SK-N-SH treated with all-trans-retinoic acid at 6 μM for 48 hours (cell line): Measurements from ENCODE around the gene TMEM236.

Experiments
- ARNTL ChIP-seq: fragments of 450-650 bp; formaldehyde crosslinking; IDR thresholded peaks from 2 replicates; pipeline ENCODE4 v1.5.0; 2020; ENCODE audit warnings: low read depth, mild to moderate bottlenecking, moderate library complexity, borderline replicate concordance
- CSDC2 ChIP-seq: fragments of 250-450 bp; sonication (Bioruptor Pico); IDR thresholded peaks from 2 replicates; pipeline ENCODE4 v1.5.0; 2020; ENCODE audit warnings: mild to moderate bottlenecking, moderate library complexity
- ESRRG ChIP-seq: fragments of 250-450 bp; sonication (Bioruptor Pico); IDR thresholded peaks from 2 replicates; pipeline ENCODE4 v1.6.1; 2021; ENCODE audit warnings: mild to moderate bottlenecking
- OSR1 ChIP-seq: fragments of 250-450 bp; sonication (Bioruptor Pico); IDR thresholded peaks from 2 replicates; pipeline ENCODE4 v1.8.0; 2022; ENCODE audit warnings: moderate library complexity, mild to moderate bottlenecking, inconsistent platforms
- PATZ1 ChIP-seq: fragments of 250-450 bp; sonication (Bioruptor Pico); IDR thresholded peaks from 2 replicates; pipeline ENCODE4 v1.8.0; 2020; ENCODE audit warnings: mild to moderate bottlenecking, moderate library complexity, borderline replicate concordance
- PPARA ChIP-seq: fragments of 250-450 bp; sonication (Bioruptor Pico); IDR thresholded peaks from 2 replicates; pipeline ENCODE4 v1.5.0; 2020; ENCODE audit warnings: mild to moderate bottlenecking, borderline replicate concordance
- RARB ChIP-seq: fragments of 250-450 bp; sonication (Bioruptor Pico); IDR thresholded peaks from 2 replicates; pipeline ENCODE4 v1.8.0; 2021; ENCODE audit warnings: mild to moderate bottlenecking, moderate library complexity
- TOX ChIP-seq: fragments of 250-450 bp; sonication (Bioruptor Pico); IDR thresholded peaks from 2 replicates; pipeline ENCODE4 v1.8.0; 2021; ENCODE audit warnings: mild to moderate bottlenecking, moderate library complexity, borderline replicate concordance
- ZFP3 ChIP-seq: fragments of 250-450 bp; sonication (Bioruptor Pico); IDR thresholded peaks from 2 replicates; pipeline ENCODE4 v1.5.0; 2020; ENCODE audit warnings: mild to moderate bottlenecking, moderate library complexity
- TF ChIP-seq, protein P1 (sequence below): fragments of 250-450 bp; sonication (Bioruptor Pico); IDR thresholded peaks from 2 replicates; pipeline ENCODE4 v1.8.0; 2021; ENCODE audit warnings: low read depth, mild to moderate bottlenecking, moderate library complexity, borderline replicate concordance

DNA sequence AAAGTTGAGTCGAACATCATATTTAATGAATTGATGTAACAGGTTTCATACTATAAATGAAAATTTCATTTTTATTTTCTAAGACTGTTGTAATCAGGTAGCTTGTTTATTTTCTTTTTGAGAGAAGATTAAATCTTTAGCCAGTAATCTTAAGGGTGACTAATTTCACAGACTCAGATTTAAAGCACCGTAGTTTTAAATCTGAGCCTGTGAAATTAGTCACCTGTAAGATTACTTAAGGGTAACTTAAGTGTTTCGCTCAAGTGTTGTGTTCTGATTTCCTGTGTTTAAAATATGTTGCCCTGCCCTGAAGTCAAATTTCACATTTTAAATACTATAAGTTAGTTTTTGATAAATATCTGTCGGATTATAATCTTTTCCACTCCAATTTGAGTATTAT lies 35.8 kb upstream of the TMEM236 start:
- TF ChIP-seq ESRRG (CRISPR knock-in tag) (no peak), ARNTL (CRISPR knock-in tag) (no peak), PATZ1 (CRISPR knock-in tag) (no peak), TOX (CRISPR knock-in tag) (no peak), ZFP3 (CRISPR knock-in tag) (no peak), PPARA (CRISPR knock-in tag) (no peak), OSR1 (no peak), CSDC2 (CRISPR knock-in tag) (no peak), RARB (no peak)
- TF ChIP-seq, protein P1, sequence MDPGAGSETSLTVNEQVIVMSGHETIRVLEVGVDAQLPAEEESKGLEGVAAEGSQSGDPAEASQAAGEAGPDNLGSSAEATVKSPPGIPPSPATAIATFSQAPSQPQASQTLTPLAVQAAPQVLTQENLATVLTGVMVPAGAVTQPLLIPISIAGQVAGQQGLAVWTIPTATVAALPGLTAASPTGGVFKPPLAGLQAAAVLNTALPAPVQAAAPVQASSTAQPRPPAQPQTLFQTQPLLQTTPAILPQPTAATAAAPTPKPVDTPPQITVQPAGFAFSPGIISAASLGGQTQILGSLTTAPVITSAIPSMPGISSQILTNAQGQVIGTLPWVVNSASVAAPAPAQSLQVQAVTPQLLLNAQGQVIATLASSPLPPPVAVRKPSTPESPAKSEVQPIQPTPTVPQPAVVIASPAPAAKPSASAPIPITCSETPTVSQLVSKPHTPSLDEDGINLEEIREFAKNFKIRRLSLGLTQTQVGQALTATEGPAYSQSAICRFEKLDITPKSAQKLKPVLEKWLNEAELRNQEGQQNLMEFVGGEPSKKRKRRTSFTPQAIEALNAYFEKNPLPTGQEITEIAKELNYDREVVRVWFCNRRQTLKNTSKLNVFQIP (CRISPR knock-in tag): no peak
